KBM-7 (cell line): ENCODE data around the gene KIF6.

Source experiments
- DNase-seq: peaks from one replicate; pipeline ENCODE4 v3.0.0-alpha.2; 2015
- in situ Hi-C: fragments of 300-500 bp; cut with MboI; formaldehyde crosslinking; loops from 2 replicates; pipeline ENCODE4 v1.14.3; 2020; ENCODE audit warnings: low sequenced_read_pairs, low pct_unique_long_range_greater_than_20kb, mixed read lengths

KIF6 gene

GRCh38 chr6:39417440-39417839 is 307.8 kb downstream of the KIF6 start:
- in situ Hi-C loops, result no loop called here
- no peak for DNase-seq

- in situ Hi-C loops, result no loop called here
- DNase-seq, result no peak
These were observed 308.5 kb downstream of the KIF6 start for GRCh38 chr6:39416728-39417127.

GRCh38 chr6:39416026-39416425 is 309.2 kb downstream of the KIF6 start:
- DNase-seq, result no peak
- in situ Hi-C loops, result no loop called here

- DNase-seq, result no peak
- in situ Hi-C loops, result no loop called here
These were observed 309.7 kb downstream of the KIF6 start for GRCh38 chr6:39415482-39415881.

- no peak for DNase-seq
- in situ Hi-C loops, result no loop called here
These were observed 313.7 kb downstream of the KIF6 start for GRCh38 chr6:39411465-39411864.

GRCh38 chr6:39411001-39411400 is 314.2 kb downstream of the KIF6 start:
- in situ Hi-C loops, result no loop called here
- no peak for DNase-seq

GRCh38 chr6:39409889-39410288 is 315.3 kb downstream of the KIF6 start:
- in situ Hi-C loops, result no loop called here
- no peak for DNase-seq

- no peak for DNase-seq
- in situ Hi-C loops, result no loop called here
These were observed 317.7 kb downstream of the KIF6 start for GRCh38 chr6:39407446-39407993.

- no peak for DNase-seq
- in situ Hi-C loops, result no loop called here
These were observed 320.9 kb downstream of the KIF6 start for GRCh38 chr6:39404312-39404711.

GRCh38 chr6:39403304-39403703 is 321.9 kb downstream of the KIF6 start:
- no peak for DNase-seq
- in situ Hi-C loops, result no loop called here

GRCh38 chr6:39402239-39402751 is 322.9 kb downstream of the KIF6 start:
- no peak for DNase-seq
- in situ Hi-C loops, result no loop called here

- DNase-seq, result no peak
- in situ Hi-C loops, result no loop called here
These were observed 323.8 kb downstream of the KIF6 start for GRCh38 chr6:39401376-39401775.

GRCh38 chr6:39400026-39400425 is 325.2 kb downstream of the KIF6 start:
- in situ Hi-C loops, result no loop called here
- no peak for DNase-seq

GRCh38 chr6:39396854-39397253 is 328.4 kb downstream of the KIF6 start:
- in situ Hi-C loops, result no loop called here
- DNase-seq, result no peak

- in situ Hi-C loops, result no loop called here
- no peak for DNase-seq
These were observed 332.1 kb downstream of the KIF6 start for GRCh38 chr6:39393075-39393474.

- DNase-seq, result no peak
- in situ Hi-C loops, result no loop called here
These were observed 334.0 kb downstream of the KIF6 start for GRCh38 chr6:39391182-39391581.

GRCh38 chr6:39389484-39389767 is 335.8 kb downstream of the KIF6 start:
- DNase-seq, result no peak
- in situ Hi-C loops, result no loop called here

- no peak for DNase-seq
- in situ Hi-C loops, result no loop called here
These were observed 336.4 kb downstream of the KIF6 start for GRCh38 chr6:39388606-39389483.

- no peak for DNase-seq
- in situ Hi-C loops, result no loop called here
These were observed 337.4 kb downstream of the KIF6 start for GRCh38 chr6:39387785-39388184.

GRCh38 chr6:39386487-39386886 is 338.7 kb downstream of the KIF6 start:
- in situ Hi-C loops, result no loop called here

More at GRCh38 chr6:39386487-39386886, 338.7 kb downstream of the KIF6 start:
- no peak for DNase-seq
